ENCODE measurements around the gene CLEC2D.

CLEC2D gene

GRCh38 chr12:9740106-9740750 is 70.7 kb downstream of the CLEC2D start:
- Histone ChIP-seq H3K27me3 (replicated peaks; ENCODE audit: control insufficient read depth, insufficient read depth, low read length) (no peaks in the 10 kb centered on the region), H3K4me3 (replicated peaks; ENCODE audit: low read depth, low read length) (no peak overlapping the region), H3K36me3 (ENCODE audit: control insufficient read depth, insufficient read depth, low read length) (no peaks in the 10 kb centered on the region)
- no peak for DNase-seq (ENCODE audit: extremely low read depth, insufficient read length)
- TF ChIP-seq, protein P1, sequence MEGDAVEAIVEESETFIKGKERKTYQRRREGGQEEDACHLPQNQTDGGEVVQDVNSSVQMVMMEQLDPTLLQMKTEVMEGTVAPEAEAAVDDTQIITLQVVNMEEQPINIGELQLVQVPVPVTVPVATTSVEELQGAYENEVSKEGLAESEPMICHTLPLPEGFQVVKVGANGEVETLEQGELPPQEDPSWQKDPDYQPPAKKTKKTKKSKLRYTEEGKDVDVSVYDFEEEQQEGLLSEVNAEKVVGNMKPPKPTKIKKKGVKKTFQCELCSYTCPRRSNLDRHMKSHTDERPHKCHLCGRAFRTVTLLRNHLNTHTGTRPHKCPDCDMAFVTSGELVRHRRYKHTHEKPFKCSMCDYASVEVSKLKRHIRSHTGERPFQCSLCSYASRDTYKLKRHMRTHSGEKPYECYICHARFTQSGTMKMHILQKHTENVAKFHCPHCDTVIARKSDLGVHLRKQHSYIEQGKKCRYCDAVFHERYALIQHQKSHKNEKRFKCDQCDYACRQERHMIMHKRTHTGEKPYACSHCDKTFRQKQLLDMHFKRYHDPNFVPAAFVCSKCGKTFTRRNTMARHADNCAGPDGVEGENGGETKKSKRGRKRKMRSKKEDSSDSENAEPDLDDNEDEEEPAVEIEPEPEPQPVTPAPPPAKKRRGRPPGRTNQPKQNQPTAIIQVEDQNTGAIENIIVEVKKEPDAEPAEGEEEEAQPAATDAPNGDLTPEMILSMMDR (IDR thresholded peaks at IDR 0.05; ENCODE audit: insufficient read depth, low read length, poor library complexity, severe bottlenecking) = no peak

DNA sequence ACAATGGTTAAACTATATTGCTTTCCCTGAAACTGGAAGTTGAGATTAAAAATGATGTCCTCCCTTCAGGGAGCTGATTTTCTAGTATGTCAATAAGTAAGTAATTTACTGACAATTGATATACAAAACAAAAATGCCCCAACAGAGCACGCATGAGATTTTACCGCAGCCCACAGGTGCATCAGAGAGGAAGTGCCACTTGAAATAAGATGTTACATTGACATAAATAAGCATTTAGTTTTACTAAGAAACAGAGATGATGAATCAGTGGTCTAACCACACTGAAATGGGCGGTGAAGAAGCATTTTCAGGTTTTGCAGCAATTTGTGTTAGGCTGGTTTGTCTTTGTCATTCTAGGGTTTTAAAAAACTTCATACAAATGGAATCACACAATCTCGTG is 72.2 kb downstream of the CLEC2D start:
- TF ChIP-seq, protein P1 (IDR thresholded peaks at IDR 0.05; ENCODE audit: insufficient read depth, low read length, poor library complexity, severe bottlenecking) = no peak
- Histone ChIP-seq H3K27me3 (replicated peaks; ENCODE audit: control insufficient read depth, insufficient read depth, low read length) (no peaks in the 10 kb centered on the region), H3K4me3 (replicated peaks; ENCODE audit: low read depth, low read length) (no peak overlapping the region), H3K36me3 (ENCODE audit: control insufficient read depth, insufficient read depth, low read length) (no peaks in the 10 kb centered on the region)
- DNase-seq (ENCODE audit: extremely low read depth, insufficient read length) = peak; percentile 61

- TF ChIP-seq, protein P1 (IDR thresholded peaks at IDR 0.05; ENCODE audit: insufficient read depth, low read length, poor library complexity, severe bottlenecking) = no peak
- no peak for DNase-seq (ENCODE audit: extremely low read depth, insufficient read length)
- Histone ChIP-seq H3K27me3 (replicated peaks; ENCODE audit: control insufficient read depth, insufficient read depth, low read length) (no peaks in the 10 kb centered on the region), H3K36me3 (ENCODE audit: control insufficient read depth, insufficient read depth, low read length) (no peaks in the 10 kb centered on the region), H3K4me3 (replicated peaks; ENCODE audit: low read depth, low read length) (no peak overlapping the region)
Observed at GRCh38 chr12:9742661-9743060, 73.1 kb downstream of the CLEC2D start.

- H3K36me3 ChIP-seq (ENCODE audit: control insufficient read depth, insufficient read depth, low read length) = no peaks in the 10 kb centered on the region
- H3K27me3 ChIP-seq (replicated peaks; ENCODE audit: control insufficient read depth, insufficient read depth, low read length) = no peaks in the 10 kb centered on the region
- H3K4me3 ChIP-seq (replicated peaks; ENCODE audit: low read depth, low read length) = no peak overlapping the region
- TF ChIP-seq, protein P1 (IDR thresholded peaks at IDR 0.05; ENCODE audit: insufficient read depth, low read length, poor library complexity, severe bottlenecking) = no peak
- DNase-seq (ENCODE audit: extremely low read depth, insufficient read length) = no peak
Observed at GRCh38 chr12:9745199-9745598, 75.7 kb downstream of the CLEC2D start.

Measured in GM06990 (cell line).